KOPT-K1 (cell line): ENCODE results near the gene ANKRD52.

ENCODE experiments used
- H3K27ac ChIP-seq: fragments of 200-600 bp; sonication (generic); 2 replicates; pipeline ENCODE4 v1.5.1; 2016; ENCODE audit warnings: antibody characterized with exemption, mild to moderate bottlenecking, low read depth, low read length; ENCODE audit not compliant: poor library complexity, severe bottlenecking
- H3K36me3 ChIP-seq: fragments of 200-600 bp; sonication (generic); 2 replicates; pipeline ENCODE4 v1.5.1; 2017; ENCODE audit warnings: antibody characterized with exemption, mild to moderate bottlenecking, low read length, moderate library complexity; ENCODE audit not compliant: insufficient read depth
- H3K9me3 ChIP-seq: fragments of 200-600 bp; sonication (generic); 2 replicates; pipeline ENCODE4 v1.5.1; 2017; ENCODE audit warnings: antibody characterized with exemption, low read length, mild to moderate bottlenecking; ENCODE audit not compliant: insufficient read depth, poor library complexity, severe bottlenecking

ANKRD52 gene

GRCh38 chr12:56260921-56261320 lies 2.7 kb upstream of the ANKRD52 start:
- peaks cover 11% of the 10 kb centered on the region for H3K36me3 ChIP-seq
- H3K27ac ChIP-seq = no peak overlapping the region
- H3K9me3 ChIP-seq = no peaks in the 10 kb centered on the region

- Histone ChIP-seq H3K9me3 (no peaks in the 10 kb centered on the region), H3K27ac (no peak overlapping the region), H3K36me3 (peaks cover 17% of the 10 kb centered on the region)
Measured at GRCh38 chr12:56260380-56260779, 2.2 kb upstream of the ANKRD52 start.

GRCh38 chr12:56258820-56259183 lies 618 bp upstream of the ANKRD52 start:
- Histone ChIP-seq H3K9me3 (no peaks in the 10 kb centered on the region), H3K27ac (peak overlapping the region; percentile 81), H3K36me3 (peaks cover 33% of the 10 kb centered on the region)

- Histone ChIP-seq H3K27ac (peak overlapping the region; percentile 81), H3K36me3 (peaks cover 45% of the 10 kb centered on the region), H3K9me3 (no peaks in the 10 kb centered on the region)
Measured at GRCh38 chr12:56257491-56258067, 605 bp downstream of the ANKRD52 start.

GRCh38 chr12:56257071-56257470 lies 1.1 kb downstream of the ANKRD52 start:
- Histone ChIP-seq H3K9me3 (no peaks in the 10 kb centered on the region), H3K27ac (peak overlapping the region; percentile 81), H3K36me3 (peaks cover 50% of the 10 kb centered on the region)

- no peak overlapping the region for H3K27ac ChIP-seq
- H3K9me3 ChIP-seq = no peaks in the 10 kb centered on the region
- H3K36me3 ChIP-seq = peaks cover 56% of the 10 kb centered on the region
Measured at GRCh38 chr12:56256326-56256960, 1.7 kb downstream of the ANKRD52 start.

- Histone ChIP-seq H3K9me3 (no peaks in the 10 kb centered on the region), H3K36me3 (peaks cover 62% of the 10 kb centered on the region), H3K27ac (no peak overlapping the region)
Measured at GRCh38 chr12:56255671-56256070, 2.5 kb downstream of the ANKRD52 start.

GRCh38 chr12:56253091-56253490 lies 5.1 kb downstream of the ANKRD52 start:
- Histone ChIP-seq H3K27ac (no peak overlapping the region), H3K9me3 (no peaks in the 10 kb centered on the region), H3K36me3 (peaks cover 88% of the 10 kb centered on the region)

GRCh38 chr12:56252649-56253048 lies 5.5 kb downstream of the ANKRD52 start:
- H3K36me3 ChIP-seq = peaks cover 92% of the 10 kb centered on the region
- no peak overlapping the region for H3K27ac ChIP-seq
- no peaks in the 10 kb centered on the region for H3K9me3 ChIP-seq

GRCh38 chr12:56248711-56249110 lies 9.5 kb downstream of the ANKRD52 start:
- Histone ChIP-seq H3K36me3 (peaks cover 97% of the 10 kb centered on the region), H3K27ac (no peak overlapping the region), H3K9me3 (no peaks in the 10 kb centered on the region)

GRCh38 chr12:56247923-56248322 lies 10.3 kb downstream of the ANKRD52 start:
- H3K36me3 ChIP-seq = peaks cover 97% of the 10 kb centered on the region
- H3K9me3 ChIP-seq = no peaks in the 10 kb centered on the region
- H3K27ac ChIP-seq = no peak overlapping the region

GRCh38 chr12:56244494-56244893 lies 13.7 kb downstream of the ANKRD52 start:
- Histone ChIP-seq H3K27ac (no peak overlapping the region), H3K36me3 (peaks cover 99% of the 10 kb centered on the region), H3K9me3 (no peaks in the 10 kb centered on the region)

GRCh38 chr12:56243731-56244181 lies 14.4 kb downstream of the ANKRD52 start:
- Histone ChIP-seq H3K9me3 (no peaks in the 10 kb centered on the region), H3K36me3 (peaks cover 99% of the 10 kb centered on the region), H3K27ac (no peak overlapping the region)

- Histone ChIP-seq H3K27ac (no peak overlapping the region), H3K36me3 (peaks cover 94% of the 10 kb centered on the region), H3K9me3 (no peaks in the 10 kb centered on the region)
Measured at GRCh38 chr12:56242986-56243385, 15.2 kb downstream of the ANKRD52 start.

GRCh38 chr12:56241424-56242303 lies 16.5 kb downstream of the ANKRD52 start:
- no peaks in the 10 kb centered on the region for H3K9me3 ChIP-seq
- no peak overlapping the region for H3K27ac ChIP-seq
- peaks cover 92% of the 10 kb centered on the region for H3K36me3 ChIP-seq
